Measurements from ENCODE around the gene SLCO1A2.
"Not testable (repeated sequence)": the region's sequence is repeated elsewhere in the genome, so short reads cannot be mapped to it uniquely, and the experiment has no call there.

SLCO1A2 gene

GRCh38 chr12:21334771-21335325, at the start of gene SLCO1A2:
SLCO1A2 (minus strand) TSS chr12:21334917; CDS start chr12:21334647, 270 bp downstream.
- peaks cover 11% of the 10 kb centered on the region for H3K4me1 ChIP-seq (ENCODE audit: control insufficient read depth, insufficient read depth, low read length)
- H3K27ac ChIP-seq (ENCODE audit: low read depth, low read length) = no peak within 1 kb of the TSS
- no peak within 1 kb of the TSS for H3K4me3 ChIP-seq (ENCODE audit: low read depth, low read length)
- no peaks in the 10 kb centered on the region; the same call in 1 of the 2 replicates for H3K36me3 ChIP-seq (ENCODE audit: control insufficient read depth, insufficient read depth, low read length)
- peaks cover 27% of the 10 kb centered on the region for H3K9me3 ChIP-seq (ENCODE audit: control insufficient read depth, insufficient read depth, low read length)
- no peaks in the 10 kb centered on the region for H3K27me3 ChIP-seq (ENCODE audit: control insufficient read depth, insufficient read depth, low read length)
- no peak within 1 kb of the TSS for H3K9ac ChIP-seq (ENCODE audit: low read depth, low read length)

- Histone ChIP-seq H3K4me3 (ENCODE audit: low read depth, low read length) (no peak overlapping the region), H3K4me1 (ENCODE audit: control insufficient read depth, insufficient read depth, low read length) (no peaks in the 10 kb centered on the region), H3K9me3 (ENCODE audit: control insufficient read depth, insufficient read depth, low read length) (no peaks in the 10 kb centered on the region), H3K27ac (ENCODE audit: low read depth, low read length) (no peak overlapping the region), H3K9ac (ENCODE audit: low read depth, low read length) (no peak overlapping the region), H3K27me3 (ENCODE audit: control insufficient read depth, insufficient read depth, low read length) (no peaks in the 10 kb centered on the region), H3K36me3 (ENCODE audit: control insufficient read depth, insufficient read depth, low read length) (no peaks in the 10 kb centered on the region)
Measured at GRCh38 chr12:21384261-21384660, 49.5 kb upstream of the SLCO1A2 start.

- H3K4me3 ChIP-seq (ENCODE audit: low read depth, low read length); H3K9ac ChIP-seq (ENCODE audit: low read depth, low read length); H3K27ac ChIP-seq (ENCODE audit: low read depth, low read length); H3K36me3 ChIP-seq (ENCODE audit: control insufficient read depth, insufficient read depth, low read length); H3K4me1 ChIP-seq (ENCODE audit: control insufficient read depth, insufficient read depth, low read length); H3K9me3 ChIP-seq (ENCODE audit: control insufficient read depth, insufficient read depth, low read length); H3K27me3 ChIP-seq (ENCODE audit: control insufficient read depth, insufficient read depth, low read length): not testable (repeated sequence)
Measured at GRCh38 chr12:21381320-21381719, 46.6 kb upstream of the SLCO1A2 start.

- Histone ChIP-seq H3K36me3 (ENCODE audit: control insufficient read depth, insufficient read depth, low read length) (no peaks in the 10 kb centered on the region), H3K9ac (ENCODE audit: low read depth, low read length) (no peak overlapping the region), H3K27me3 (ENCODE audit: control insufficient read depth, insufficient read depth, low read length) (no peaks in the 10 kb centered on the region)
Measured at GRCh38 chr12:21379218-21379617, 44.5 kb upstream of the SLCO1A2 start.

GRCh38 chr12:21372602-21373001, 37.9 kb upstream of the SLCO1A2 start, which contains the start of gene IAPP:
IAPP (plus strand) TSS chr12:21372902; CDS start chr12:21373352, 450 bp downstream.
- Histone ChIP-seq H3K4me1 (ENCODE audit: control insufficient read depth, insufficient read depth, low read length) (0 out of 2 replicates have a peak, but pooled peaks cover 8% of the 10 kb centered on the region), H3K9ac (ENCODE audit: low read depth, low read length) (no peak within 1 kb of the TSS), H3K4me3 (ENCODE audit: low read depth, low read length) (no peak within 1 kb of the TSS), H3K27ac (ENCODE audit: low read depth, low read length) (no peak within 1 kb of the TSS), H3K36me3 (ENCODE audit: control insufficient read depth, insufficient read depth, low read length) (no peaks in the 10 kb centered on the region), H3K27me3 (ENCODE audit: control insufficient read depth, insufficient read depth, low read length) (no peaks in the 10 kb centered on the region), H3K9me3 (ENCODE audit: control insufficient read depth, insufficient read depth, low read length) (no peaks in the 10 kb centered on the region)

More at GRCh38 chr12:21379218-21379617, 44.5 kb upstream of the SLCO1A2 start:
- Histone ChIP-seq H3K4me3 (ENCODE audit: low read depth, low read length) (no peak overlapping the region), H3K27ac (ENCODE audit: low read depth, low read length) (no peak overlapping the region), H3K9me3 (ENCODE audit: control insufficient read depth, insufficient read depth, low read length) (no peaks in the 10 kb centered on the region), H3K4me1 (ENCODE audit: control insufficient read depth, insufficient read depth, low read length) (0 out of 2 replicates have a peak, but pooled peaks cover 5% of the 10 kb centered on the region)

- Histone ChIP-seq H3K4me1 (ENCODE audit: control insufficient read depth, insufficient read depth, low read length) (peaks cover 10% of the 10 kb centered on the region; the same call in 1 of the 2 replicates), H3K36me3 (ENCODE audit: control insufficient read depth, insufficient read depth, low read length) (no peaks in the 10 kb centered on the region), H3K9me3 (ENCODE audit: control insufficient read depth, insufficient read depth, low read length) (no peaks in the 10 kb centered on the region), H3K27ac (ENCODE audit: low read depth, low read length) (no peak overlapping the region), H3K27me3 (ENCODE audit: control insufficient read depth, insufficient read depth, low read length) (no peaks in the 10 kb centered on the region), H3K9ac (ENCODE audit: low read depth, low read length) (no peak overlapping the region), H3K4me3 (ENCODE audit: low read depth, low read length) (no peak overlapping the region)
Measured at GRCh38 chr12:21370845-21371449, 36.2 kb upstream of the SLCO1A2 start.

GRCh38 chr12:21369141-21369980, 34.6 kb upstream of the SLCO1A2 start:
- H3K9ac ChIP-seq (ENCODE audit: low read depth, low read length) = no peak overlapping the region
- no peak overlapping the region for H3K4me3 ChIP-seq (ENCODE audit: low read depth, low read length)
- H3K27ac ChIP-seq (ENCODE audit: low read depth, low read length) = no peak overlapping the region
- no peaks in the 10 kb centered on the region for H3K27me3 ChIP-seq (ENCODE audit: control insufficient read depth, insufficient read depth, low read length)
- H3K36me3 ChIP-seq (ENCODE audit: control insufficient read depth, insufficient read depth, low read length) = no peaks in the 10 kb centered on the region
- H3K9me3 ChIP-seq (ENCODE audit: control insufficient read depth, insufficient read depth, low read length) = no peaks in the 10 kb centered on the region
- H3K4me1 ChIP-seq (ENCODE audit: control insufficient read depth, insufficient read depth, low read length) = peaks cover 8% of the 10 kb centered on the region; the same call in 1 of the 2 replicates

- H3K27ac ChIP-seq (ENCODE audit: low read depth, low read length); H3K27me3 ChIP-seq (ENCODE audit: control insufficient read depth, insufficient read depth, low read length); H3K9me3 ChIP-seq (ENCODE audit: control insufficient read depth, insufficient read depth, low read length); H3K36me3 ChIP-seq (ENCODE audit: control insufficient read depth, insufficient read depth, low read length); H3K4me3 ChIP-seq (ENCODE audit: low read depth, low read length); H3K9ac ChIP-seq (ENCODE audit: low read depth, low read length); H3K4me1 ChIP-seq (ENCODE audit: control insufficient read depth, insufficient read depth, low read length): not testable (repeated sequence)
Measured at GRCh38 chr12:21360632-21361031, 25.9 kb upstream of the SLCO1A2 start.

GRCh38 chr12:21354641-21355040, 19.9 kb upstream of the SLCO1A2 start:
- no peak overlapping the region for H3K27ac ChIP-seq (ENCODE audit: low read depth, low read length)
- H3K4me3 ChIP-seq (ENCODE audit: low read depth, low read length) = no peak overlapping the region
- H3K27me3 ChIP-seq (ENCODE audit: control insufficient read depth, insufficient read depth, low read length) = no peaks in the 10 kb centered on the region
- H3K9ac ChIP-seq (ENCODE audit: low read depth, low read length) = no peak overlapping the region
- no peaks in the 10 kb centered on the region for H3K9me3 ChIP-seq (ENCODE audit: control insufficient read depth, insufficient read depth, low read length)
- 0 out of 2 replicates have a peak, but pooled peaks cover 4% of the 10 kb centered on the region for H3K4me1 ChIP-seq (ENCODE audit: control insufficient read depth, insufficient read depth, low read length)
- no peaks in the 10 kb centered on the region for H3K36me3 ChIP-seq (ENCODE audit: control insufficient read depth, insufficient read depth, low read length)

GRCh38 chr12:21353948-21354347, 19.2 kb upstream of the SLCO1A2 start:
- no peak overlapping the region for H3K27ac ChIP-seq (ENCODE audit: low read depth, low read length)
- no peaks in the 10 kb centered on the region for H3K27me3 ChIP-seq (ENCODE audit: control insufficient read depth, insufficient read depth, low read length)
- 0 out of 2 replicates have a peak, but pooled peaks cover 4% of the 10 kb centered on the region for H3K4me1 ChIP-seq (ENCODE audit: control insufficient read depth, insufficient read depth, low read length)
- no peak overlapping the region for H3K4me3 ChIP-seq (ENCODE audit: low read depth, low read length)
- H3K36me3 ChIP-seq (ENCODE audit: control insufficient read depth, insufficient read depth, low read length) = no peaks in the 10 kb centered on the region
- no peaks in the 10 kb centered on the region for H3K9me3 ChIP-seq (ENCODE audit: control insufficient read depth, insufficient read depth, low read length)
- no peak overlapping the region for H3K9ac ChIP-seq (ENCODE audit: low read depth, low read length)

GRCh38 chr12:21353487-21353886, 18.8 kb upstream of the SLCO1A2 start:
- Histone ChIP-seq H3K36me3 (ENCODE audit: control insufficient read depth, insufficient read depth, low read length) (no peaks in the 10 kb centered on the region), H3K9me3 (ENCODE audit: control insufficient read depth, insufficient read depth, low read length) (no peaks in the 10 kb centered on the region), H3K4me1 (ENCODE audit: control insufficient read depth, insufficient read depth, low read length) (0 out of 2 replicates have a peak, but pooled peaks cover 4% of the 10 kb centered on the region), H3K27ac (ENCODE audit: low read depth, low read length) (no peak overlapping the region), H3K27me3 (ENCODE audit: control insufficient read depth, insufficient read depth, low read length) (no peaks in the 10 kb centered on the region), H3K4me3 (ENCODE audit: low read depth, low read length) (no peak overlapping the region), H3K9ac (ENCODE audit: low read depth, low read length) (no peak overlapping the region)
